ENCODE results near the gene ISG20L2. TPM values are rescaled to one million over a fixed set of nuclear protein-coding genes. Genes with fewer than 3 reads are reported as not detected.

Gene ISG20L2
- total RNA-seq, 1 donor from 2014 or later: 24.1 TPM

GRCh38 chr1:156754219-156754618, 25.7 kb upstream of the ISG20L2 start:
- DNase-seq (ENCODE audit: low spot score): no peak

GRCh38 chr1:156752843-156753482, 24.4 kb upstream of the ISG20L2 start:
- no peak for DNase-seq (ENCODE audit: low spot score)

- peak; percentile 97 for DNase-seq (ENCODE audit: low spot score)
Observed at GRCh38 chr1:156751757-156752481, 23.4 kb upstream of the ISG20L2 start.

GRCh38 chr1:156751451-156751756, 22.8 kb upstream of the ISG20L2 start, which contains the start of gene HDGF:
HDGF (minus strand) TSS chr1:156751675; CDS start chr1:156751429, 246 bp downstream.
- DNase-seq (ENCODE audit: low spot score): no peak

- no peak for DNase-seq (ENCODE audit: low spot score)
Observed at GRCh38 chr1:156750711-156751450, 22.3 kb upstream of the ISG20L2 start.

- DNase-seq (ENCODE audit: low spot score): no peak
Observed at GRCh38 chr1:156750191-156750672, 21.7 kb upstream of the ISG20L2 start.

GRCh38 chr1:156749419-156750118, 21.0 kb upstream of the ISG20L2 start:
- DNase-seq (ENCODE audit: low spot score): no peak

GRCh38 chr1:156748670-156749418, 20.3 kb upstream of the ISG20L2 start:
- no peak for DNase-seq (ENCODE audit: low spot score)

- DNase-seq (ENCODE audit: low spot score): no peak
Observed at GRCh38 chr1:156747742-156748669, 19.4 kb upstream of the ISG20L2 start.

GRCh38 chr1:156746728-156747631, 18.4 kb upstream of the ISG20L2 start:
- DNase-seq (ENCODE audit: low spot score): peak; percentile 90

- no peak for DNase-seq (ENCODE audit: low spot score)
Observed at GRCh38 chr1:156746406-156746727, 17.8 kb upstream of the ISG20L2 start.

- DNase-seq (ENCODE audit: low spot score): no peak
Observed at GRCh38 chr1:156745881-156746280, 17.3 kb upstream of the ISG20L2 start.

GRCh38 chr1:156744786-156745419, 16.3 kb upstream of the ISG20L2 start:
- DNase-seq (ENCODE audit: low spot score): no peak

- DNase-seq (ENCODE audit: low spot score): no peak
Observed at GRCh38 chr1:156744344-156744743, 15.8 kb upstream of the ISG20L2 start.

GRCh38 chr1:156743367-156744302, 15.1 kb upstream of the ISG20L2 start:
- DNase-seq (ENCODE audit: low spot score): no peak

GRCh38 chr1:156742801-156743200, 14.2 kb upstream of the ISG20L2 start:
- no peak for DNase-seq (ENCODE audit: low spot score)

GRCh38 chr1:156742017-156742416, 13.5 kb upstream of the ISG20L2 start:
- no peak for DNase-seq (ENCODE audit: low spot score)
